SU-DHL-6 (cell line): ENCODE results near the gene PLEKHM2.

Experiments used
- H2AFZ ChIP-seq: fragments of 200-600 bp; sonication (generic); 2 replicates; pipeline ENCODE4 v1.6.1; 2014; ENCODE audit warnings: low read depth, mild to moderate bottlenecking, moderate library complexity, mixed read lengths, antibody characterized with exemption, low read length; ENCODE audit not compliant: severe bottlenecking
- H3F3A ChIP-seq: fragments of 200-600 bp; shearing (Covaris generic); 2 replicates; pipeline ENCODE4 v1.6.0; 2016; ENCODE audit warnings: antibody characterized with exemption, mild to moderate bottlenecking; ENCODE audit not compliant: insufficient read depth
- H3K27ac ChIP-seq: fragments of 200-600 bp; sonication (generic); 2 replicates; pipeline ENCODE4 v1.5.1; 2016; ENCODE audit warnings: low read depth, mild to moderate bottlenecking, low read length, moderate library complexity, mixed read lengths
- H3K27me3 ChIP-seq: fragments of 200-600 bp; sonication (generic), shearing (Covaris generic); 2 replicates; pipeline ENCODE4 v1.6.0; 2014; ENCODE audit warnings: mild to moderate bottlenecking, low read length
- H3K36me3 ChIP-seq: fragments of 200-600 bp; sonication (generic); 2 replicates; pipeline ENCODE4 v1.6.1; 2014; ENCODE audit warnings: mild to moderate bottlenecking, low read length, mixed read lengths
- H3K4me2 ChIP-seq: fragments of 300-600, 200-600 bp; shearing (Covaris generic), sonication (generic); 2 replicates; pipeline ENCODE4 v1.6.0; 2014; ENCODE audit warnings: low read length, low read depth, mild to moderate bottlenecking; ENCODE audit not compliant: poor library complexity, severe bottlenecking
- H3K4me3 ChIP-seq: fragments of 200-600 bp; sonication (generic); 2 replicates; pipeline ENCODE4 v1.5.1; 2014; ENCODE audit warnings: antibody characterized with exemption, low read length, mild to moderate bottlenecking, mixed read lengths; ENCODE audit not compliant: insufficient read depth, poor library complexity, severe bottlenecking
- H3K79me2 ChIP-seq: fragments of 200-600 bp; sonication (generic); 2 replicates; pipeline ENCODE4 v1.6.1; 2014; ENCODE audit warnings: mild to moderate bottlenecking, low read length, moderate library complexity; ENCODE audit not compliant: insufficient read depth
- H3K9ac ChIP-seq: fragments of 200-600 bp; sonication (generic); 2 replicates; pipeline ENCODE4 v1.7.0; 2014; ENCODE audit warnings: mild to moderate bottlenecking, low read length
- H3K9me2 ChIP-seq: fragments of 200-600 bp; sonication (generic); replicated peaks from 2 replicates; pipeline ENCODE4 v1.6.1; 2014; ENCODE audit warnings: low read length; ENCODE audit not compliant: insufficient read depth
- H3K9me3 ChIP-seq: fragments of 200-600 bp; sonication (generic); 2 replicates; pipeline ENCODE4 v1.6.1; 2014; ENCODE audit warnings: low read length, mixed read lengths; ENCODE audit not compliant: insufficient read depth
- H4K20me1 ChIP-seq: fragments of 200-600 bp; sonication (generic); 2 replicates; pipeline ENCODE4 v1.6.1; 2014; ENCODE audit warnings: low read depth, mild to moderate bottlenecking, antibody characterized with exemption, low read length, moderate library complexity, mixed read lengths
- CTCF ChIP-seq: fragments of 200-600 bp; sonication (generic); IDR thresholded peaks from one replicate; pipeline ENCODE4 v1.5.1; 2017; ENCODE audit warnings: antibody characterized with exemption, mild to moderate bottlenecking, low read length, moderate library complexity; ENCODE audit not compliant: insufficient read depth, poor library complexity, severe bottlenecking
- EZH2phosphoT487 ChIP-seq: fragments of 200-600 bp; sonication (generic), shearing (Covaris generic); conservative IDR thresholded peaks from 2 replicates; pipeline ENCODE4 v1.6.1; 2018; ENCODE audit warnings: mild to moderate bottlenecking, antibody characterized with exemption, low read length, moderate library complexity, mixed read lengths

PLEKHM2 gene

GRCh38 chr1:15738416-15739113, 54.4 kb downstream of the PLEKHM2 start:
- Histone ChIP-seq H2AFZ (no peak overlapping the region), H3K79me2 (no peaks in the 10 kb centered on the region), H3K9me2 (no peaks in the 10 kb centered on the region), H3K27ac (no peak overlapping the region), H3K9ac (no peak overlapping the region), H3K36me3 (no peaks in the 10 kb centered on the region), H4K20me1 (no peaks in the 10 kb centered on the region), H3K4me3 (no peak overlapping the region), H3F3A (no peaks in the 10 kb centered on the region), H3K9me3 (no peaks in the 10 kb centered on the region), H3K27me3 (no peaks in the 10 kb centered on the region), H3K4me2 (no peak overlapping the region)
- TF ChIP-seq EZH2phosphoT487 (no peak), CTCF (no peak)

DNA sequence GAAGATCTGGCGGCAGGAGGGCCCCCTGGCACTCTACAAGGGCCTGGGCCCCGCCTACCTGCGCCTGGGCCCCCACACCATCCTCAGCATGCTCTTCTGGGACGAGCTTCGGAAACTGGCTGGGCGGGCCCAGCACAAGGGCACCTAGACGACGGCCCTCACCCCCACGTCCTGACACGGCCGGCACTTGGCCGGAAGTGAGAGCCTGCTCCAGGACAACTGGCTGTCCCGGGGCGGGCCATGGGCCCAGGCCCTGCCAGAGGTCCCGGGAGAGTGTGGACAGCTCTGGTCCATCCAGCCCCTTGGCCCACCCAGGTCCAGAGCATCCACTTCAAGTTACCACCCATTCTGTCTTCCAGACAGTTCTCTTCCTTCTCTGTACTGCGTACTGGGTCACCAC, 55.1 kb downstream of the PLEKHM2 start:
- Histone ChIP-seq H3K79me2 (no peaks in the 10 kb centered on the region), H4K20me1 (no peaks in the 10 kb centered on the region), H3K4me2 (no peak overlapping the region), H3K9ac (no peak overlapping the region), H3F3A (no peaks in the 10 kb centered on the region), H3K9me3 (no peaks in the 10 kb centered on the region), H3K36me3 (no peaks in the 10 kb centered on the region), H3K27me3 (no peaks in the 10 kb centered on the region), H3K4me3 (no peak overlapping the region), H2AFZ (no peak overlapping the region), H3K27ac (no peak overlapping the region), H3K9me2 (no peaks in the 10 kb centered on the region)
- TF ChIP-seq EZH2phosphoT487: no peak
- no peak for TF ChIP-seq CTCF

- Histone ChIP-seq H3K79me2 (no peaks in the 10 kb centered on the region), H3K9me2 (no peaks in the 10 kb centered on the region), H3F3A (no peaks in the 10 kb centered on the region), H3K27me3 (no peaks in the 10 kb centered on the region), H3K4me3 (no peak overlapping the region), H4K20me1 (no peaks in the 10 kb centered on the region), H3K36me3 (no peaks in the 10 kb centered on the region), H3K9ac (no peak overlapping the region), H2AFZ (no peak overlapping the region), H3K9me3 (no peaks in the 10 kb centered on the region), H3K27ac (no peak overlapping the region), H3K4me2 (no peak overlapping the region)
- TF ChIP-seq EZH2phosphoT487 (no peak), CTCF (no peak)
Measured at GRCh38 chr1:15739745-15740144, 55.6 kb downstream of the PLEKHM2 start.
